ENCODE data around the gene FAM222A.

The FAM222A gene

GRCh38 chr12:109762071-109762672, 48.5 kb downstream of the FAM222A start:
- DNase-seq, result no peak

GRCh38 chr12:109762673-109763191, 49.1 kb downstream of the FAM222A start:
- DNase-seq, result no peak

GRCh38 chr12:109763201-109763841, 49.7 kb downstream of the FAM222A start:
- DNase-seq, result no peak

- no peak for DNase-seq
Observed at GRCh38 chr12:109764123-109764522, 50.5 kb downstream of the FAM222A start.

- no peak for DNase-seq
Observed at GRCh38 chr12:109764776-109765445, 51.3 kb downstream of the FAM222A start.

GRCh38 chr12:109765446-109765810, 51.8 kb downstream of the FAM222A start:
- DNase-seq, result no peak

GRCh38 chr12:109766251-109766778, 52.7 kb downstream of the FAM222A start:
- no peak for DNase-seq

GRCh38 chr12:109767456-109767855, 53.8 kb downstream of the FAM222A start:
- no peak for DNase-seq

- no peak for DNase-seq
Observed at GRCh38 chr12:109767991-109768900, 54.6 kb downstream of the FAM222A start.

GRCh38 chr12:109768901-109769670, 55.5 kb downstream of the FAM222A start:
- no peak for DNase-seq

GRCh38 chr12:109770104-109770860, 56.7 kb downstream of the FAM222A start:
- DNase-seq, result no peak

GRCh38 chr12:109770861-109771670, 57.4 kb downstream of the FAM222A start:
- no peak for DNase-seq

- DNase-seq, result no peak
Observed at GRCh38 chr12:109771746-109772621, 58.4 kb downstream of the FAM222A start.

GRCh38 chr12:109772622-109773321, 59.1 kb downstream of the FAM222A start:
- DNase-seq, result no peak

- DNase-seq, result no peak
Observed at GRCh38 chr12:109773384-109774011, 59.9 kb downstream of the FAM222A start.

GRCh38 chr12:109775172-109775881, 61.7 kb downstream of the FAM222A start:
- DNase-seq, result peak; percentile 60

- DNase-seq, result no peak
Observed at GRCh38 chr12:109776624-109777023, 63.0 kb downstream of the FAM222A start.

All from activated CD4-positive, alpha-beta T cell treated with anti-CD3 and anti-CD28 coated beads for 1 hour (primary cell).